ENCODE results near the gene WNT7B. TPM values are rescaled to one million over a fixed set of nuclear protein-coding genes. Genes with fewer than 3 reads are reported as not detected.

Gene WNT7B
- total and polyA plus RNA-seq, 2 of the 8 experiments (the other 6 are each of a cell fraction or from before 2014, with no cell fraction given): 0.14 to 0.24 TPM

- WGBS, 2 experiments (ENCODE audit: extremely low coverage in 1 of 2, insufficient coverage in 1 of 2, insufficient read length in 1 of 2, insufficient replicate concordance in 2 of 2, low coverage in 1 of 2, low lambda C conversion rate in 2 of 2, missing lambda C conversion rate in 1 of 2): 90% methylated on average over 8 of the region's 8 CpGs; no CpG with 5 or more reads in 1 of the 2 experiments
- Histone ChIP-seq H2BK12ac (ENCODE audit: low read depth, low read length) (no peak overlapping the region), H3K23me2 (ENCODE audit: low read depth, low read length) (peaks cover 7% of the 10 kb centered on the region; the same call in 1 of the 2 replicates), H3K14ac (ENCODE audit: insufficient read length) (no peak overlapping the region), H3K9ac (replicated peaks in 1 of 4; ENCODE audit: extremely low read depth in 1 of 4, low read depth in 3 of 4, low read length in 3 of 4) (no peak overlapping the region), H3K9me3 (ENCODE audit: insufficient read depth in 2 of 2, low read depth in 1 of 2, low read length in 1 of 2) (no peaks in the 10 kb centered on the region; a peak in 1 of 4 replicates), H4K8ac (ENCODE audit: extremely low read depth, insufficient read depth, low read length) (no peak overlapping the region), H3K4me3 (ENCODE audit: extremely low read depth in 1 of 4, insufficient read depth in 2 of 4, low read depth in 3 of 4, low read length in 4 of 4) (no peak overlapping the region), H3K4me1 (replicated peaks in 1 of 4; ENCODE audit: control insufficient read depth in 3 of 4, insufficient read depth in 4 of 4, low read length in 3 of 4) (peaks cover 0 to 13% (median 4%) of the 10 kb centered on the region in 4 experiments; a peak in 6 of 7 replicates), H2BK20ac (ENCODE audit: low read length) (no peak overlapping the region), H3K27ac (ENCODE audit: low read depth, low read length) (no peak overlapping the region), H2BK120ac (replicated peaks; ENCODE audit: low read depth, low read length) (no peak overlapping the region), H3K36me3 (ENCODE audit: control insufficient read depth in 2 of 4, insufficient read depth in 4 of 4, low read length in 3 of 4) (no peaks in the 10 kb centered on the region), H2AFZ (ENCODE audit: low read length) (no peak overlapping the region), H2BK5ac (ENCODE audit: low read depth, low read length) (no peak overlapping the region), H3K79me1 (ENCODE audit: low read depth, low read length) (no peaks in the 10 kb centered on the region), H4K5ac (ENCODE audit: insufficient read length, low read depth, low read length) (no peak overlapping the region), H3K4ac (replicated peaks; ENCODE audit: insufficient read length, low read depth, low read length) (no peak overlapping the region), H3K4me2 (ENCODE audit: insufficient read depth in 1 of 2, low read depth in 2 of 2, low read length in 2 of 2) (no peak overlapping the region), H3K27me3 (replicated peaks in 1 of 4; ENCODE audit: control insufficient read depth in 3 of 4, extremely low read depth in 1 of 4, insufficient read depth in 3 of 4, low read length in 3 of 4) (no peaks in the 10 kb centered on the region), H4K91ac (replicated peaks; ENCODE audit: insufficient read length, low read length) (no peak overlapping the region), H3K18ac (ENCODE audit: extremely low read depth, low read length) (no peak overlapping the region), H4K20me1 (replicated peaks in 1 of 2; ENCODE audit: control insufficient read depth in 1 of 2, insufficient read depth in 2 of 2, low read length in 2 of 2) (no peaks in the 10 kb centered on the region), H3K79me2 (ENCODE audit: control insufficient read depth in 1 of 2, insufficient read depth in 2 of 2, low read length in 2 of 2) (no peaks in the 10 kb centered on the region), H3K23ac (ENCODE audit: insufficient read length) (no peak overlapping the region), H3K56ac (replicated peaks; ENCODE audit: insufficient read length, low read depth, low read length) (no peak overlapping the region), H2BK15ac (ENCODE audit: low read length) (no peak overlapping the region), H2AK5ac (ENCODE audit: low read depth, low read length) (no peak overlapping the region)
- TF ChIP-seq YY1 (IDR thresholded peaks at IDR 0.05; ENCODE audit: low read depth, low read length) (no peak), PHF8 (conservative IDR thresholded peaks at IDR 0.05; ENCODE audit: low read depth, low read length) (no peak), ZNF274 (IDR thresholded peaks at IDR 0.05; ENCODE audit: borderline replicate concordance, extremely low read depth, low read length) (no peak)
- no peak for DNase-seq (ENCODE audit: low read depth in 1 of 2, low spot score in 2 of 2)
- ChIA-PET CTCF (ENCODE audit: partially characterized antibody) (interaction anchor here (0.6 to 5.8 kb wide), 7 partner anchors 10 to 106 kb away, joined by 3 to 147 read pairs (median 35); no protein-coding TSS in a partner anchor), POLR2A (ENCODE audit: partially characterized antibody) (no interaction called here)
- no peak for FAIRE-seq
These were observed 33.4 kb upstream of the WNT7B start for GRCh38 chr22:46010207-46010867.
